Measurements from ENCODE around the gene UPK2.
A peak's percentile ranks its signal among the peaks of the same experiment; 100 is the strongest.

The UPK2 gene

DNA sequence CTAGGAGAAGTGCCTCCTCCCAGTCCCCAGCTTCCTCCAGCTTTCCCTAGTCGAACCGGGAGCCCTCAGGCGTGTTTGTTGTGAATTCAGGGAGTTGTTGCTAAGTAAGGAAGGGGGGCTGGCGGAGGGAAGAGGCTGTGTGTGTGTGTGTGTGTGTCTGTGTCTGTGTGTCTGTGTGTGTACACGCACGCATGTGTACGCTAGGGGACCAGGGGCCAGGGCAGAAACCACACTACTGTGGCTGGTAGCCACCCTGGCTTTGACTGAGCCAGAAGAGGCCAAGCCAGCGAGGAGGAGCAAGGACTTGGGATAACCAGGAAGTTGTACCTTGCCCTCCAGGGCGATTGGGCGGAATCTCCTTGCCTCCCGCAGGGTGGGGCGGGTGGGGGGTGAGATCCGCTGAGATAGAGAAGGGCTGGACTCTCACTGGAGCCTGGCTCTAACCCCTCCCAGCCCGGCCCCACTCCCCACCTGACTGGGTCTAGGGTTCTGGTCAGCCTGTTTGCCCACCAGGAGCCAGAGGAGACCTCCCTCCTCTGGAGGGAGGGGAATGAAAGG is 37.9 kb upstream of the UPK2 start:
- peak overlapping the region; percentile 96 to 100 for H3K27ac ChIP-seq
- DNase-seq (ENCODE audit: low spot score) = peak; percentile 95
- peak overlapping the region; percentile 82 for H3K4me3 ChIP-seq
- TF ChIP-seq, protein P1, sequence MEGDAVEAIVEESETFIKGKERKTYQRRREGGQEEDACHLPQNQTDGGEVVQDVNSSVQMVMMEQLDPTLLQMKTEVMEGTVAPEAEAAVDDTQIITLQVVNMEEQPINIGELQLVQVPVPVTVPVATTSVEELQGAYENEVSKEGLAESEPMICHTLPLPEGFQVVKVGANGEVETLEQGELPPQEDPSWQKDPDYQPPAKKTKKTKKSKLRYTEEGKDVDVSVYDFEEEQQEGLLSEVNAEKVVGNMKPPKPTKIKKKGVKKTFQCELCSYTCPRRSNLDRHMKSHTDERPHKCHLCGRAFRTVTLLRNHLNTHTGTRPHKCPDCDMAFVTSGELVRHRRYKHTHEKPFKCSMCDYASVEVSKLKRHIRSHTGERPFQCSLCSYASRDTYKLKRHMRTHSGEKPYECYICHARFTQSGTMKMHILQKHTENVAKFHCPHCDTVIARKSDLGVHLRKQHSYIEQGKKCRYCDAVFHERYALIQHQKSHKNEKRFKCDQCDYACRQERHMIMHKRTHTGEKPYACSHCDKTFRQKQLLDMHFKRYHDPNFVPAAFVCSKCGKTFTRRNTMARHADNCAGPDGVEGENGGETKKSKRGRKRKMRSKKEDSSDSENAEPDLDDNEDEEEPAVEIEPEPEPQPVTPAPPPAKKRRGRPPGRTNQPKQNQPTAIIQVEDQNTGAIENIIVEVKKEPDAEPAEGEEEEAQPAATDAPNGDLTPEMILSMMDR (IDR thresholded peaks at IDR 0.05) = no peak

DNA sequence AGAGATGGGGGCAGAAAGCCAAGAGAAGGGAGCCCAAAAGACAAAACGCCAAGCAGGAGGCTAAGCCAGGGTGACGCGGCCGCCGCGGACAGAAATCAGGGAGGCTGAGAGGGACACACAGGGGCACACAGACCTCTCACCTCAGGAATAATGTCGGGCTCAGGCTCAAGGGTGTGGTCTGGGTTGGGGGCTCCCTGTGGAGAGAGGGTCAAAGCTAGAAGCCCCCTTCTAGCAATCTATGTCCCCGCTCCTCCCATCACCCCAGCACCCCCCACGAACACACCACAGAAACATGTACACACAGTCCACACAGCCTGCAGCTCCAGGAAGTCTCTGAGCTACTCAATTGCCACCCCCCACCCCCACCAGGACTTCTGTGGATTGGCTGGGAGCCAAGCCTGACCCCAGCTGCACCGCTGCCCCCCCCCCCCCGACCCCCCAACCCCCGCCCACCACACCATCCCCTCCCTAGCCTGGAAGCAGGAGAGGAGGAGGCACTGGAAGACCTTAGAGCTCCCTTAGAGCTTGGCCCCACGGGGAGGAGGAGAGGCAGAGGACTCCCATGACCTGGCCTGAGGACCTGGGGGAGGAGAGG is 37.3 kb upstream of the UPK2 start:
- Histone ChIP-seq H3K27ac (peak overlapping the region; percentile 96 to 100), H3K4me3 (peak overlapping the region; percentile 82)
- TF ChIP-seq, protein P1 (IDR thresholded peaks at IDR 0.05) = no peak
- no peak for DNase-seq (ENCODE audit: low spot score)

DNA sequence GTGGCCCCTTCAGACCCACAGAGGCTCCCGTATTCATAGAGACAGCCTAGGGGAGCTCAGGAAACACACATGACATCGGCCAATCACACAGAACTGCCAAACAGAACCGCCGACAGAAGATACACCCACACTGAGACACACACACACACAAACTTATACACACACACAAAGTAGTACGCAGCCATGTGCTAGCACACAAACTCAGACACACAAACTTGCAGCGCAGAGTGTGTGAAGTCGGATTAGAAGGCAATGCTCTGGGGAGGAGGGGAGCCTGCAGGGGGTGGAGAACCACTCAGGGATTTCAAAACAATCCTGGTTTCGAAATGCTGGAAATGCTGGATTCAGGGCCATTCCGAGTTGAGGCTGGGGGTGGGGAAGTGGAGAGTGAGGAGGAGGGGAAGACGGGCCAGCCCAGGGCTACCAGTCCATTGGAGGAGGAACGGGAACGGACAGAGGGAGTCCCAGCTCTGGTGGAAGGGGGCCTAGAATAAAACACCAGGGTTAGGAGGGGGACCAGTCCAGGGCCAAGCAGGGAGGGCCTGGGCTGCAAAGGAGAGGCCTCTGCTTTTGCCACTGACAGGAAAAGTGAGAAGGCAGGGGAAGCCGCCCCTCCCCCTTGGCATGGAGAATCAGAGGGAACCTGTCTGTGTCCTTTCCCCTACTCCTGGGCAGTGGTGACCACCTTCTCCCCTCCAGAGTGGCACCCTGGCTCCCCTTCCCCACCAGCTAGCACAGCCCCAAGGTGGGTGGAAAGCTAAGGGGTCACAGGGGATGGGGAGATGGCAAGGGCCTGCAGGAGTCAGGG is 34.8 kb upstream of the UPK2 start:
- TF ChIP-seq, protein P1 (IDR thresholded peaks at IDR 0.05) = no peak
- peak; percentile 93 for DNase-seq (ENCODE audit: low spot score)
- H3K27ac ChIP-seq = peak overlapping the region; percentile 96 to 100
- peak overlapping the region; percentile 82 for H3K4me3 ChIP-seq

DNA sequence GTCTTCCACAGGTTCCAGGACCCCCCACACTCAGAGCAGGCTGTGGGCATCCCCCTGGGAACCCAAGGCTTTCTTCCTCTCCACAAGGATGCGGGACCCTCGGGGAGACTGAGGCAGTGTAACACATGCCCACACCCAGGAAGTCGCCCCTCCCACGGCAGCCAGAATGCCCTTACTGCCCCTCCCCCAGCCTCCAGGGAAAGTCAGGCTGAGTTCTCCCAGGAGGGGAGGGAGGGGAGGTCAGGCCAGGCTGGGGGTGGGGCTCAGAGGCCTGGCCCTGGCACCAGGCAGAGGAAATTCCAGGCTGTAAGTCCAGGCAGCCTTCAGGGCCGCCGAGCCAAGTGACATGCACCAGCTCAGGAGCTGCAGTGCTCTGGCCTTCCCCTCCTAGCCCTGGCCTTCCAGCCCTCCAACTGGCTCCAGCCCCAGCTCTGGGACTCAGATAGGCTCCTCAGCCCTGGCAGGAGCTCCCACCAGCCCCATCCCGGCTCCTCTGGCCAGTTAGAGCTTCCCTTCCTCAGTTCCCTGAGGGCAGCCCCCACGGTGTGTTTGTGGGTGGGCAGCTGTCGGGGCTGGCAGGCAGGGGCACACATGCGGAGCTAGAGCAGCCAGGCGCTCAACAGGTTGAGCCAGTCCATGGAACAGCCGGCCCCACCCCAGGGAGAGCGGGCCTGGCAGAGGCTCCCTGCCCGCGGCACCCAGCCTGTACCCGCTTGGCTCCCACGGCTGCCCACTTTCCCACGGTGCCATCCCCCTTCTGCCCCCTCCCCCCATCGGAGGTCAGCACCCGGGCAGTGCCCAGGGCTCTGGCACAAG is 34.0 kb upstream of the UPK2 start:
- Histone ChIP-seq H3K27ac (peak overlapping the region; percentile 96 to 100), H3K4me3 (peak overlapping the region; percentile 82)
- TF ChIP-seq, protein P1 (IDR thresholded peaks at IDR 0.05) = no peak
- DNase-seq (ENCODE audit: low spot score) = peak; percentile 95

DNA sequence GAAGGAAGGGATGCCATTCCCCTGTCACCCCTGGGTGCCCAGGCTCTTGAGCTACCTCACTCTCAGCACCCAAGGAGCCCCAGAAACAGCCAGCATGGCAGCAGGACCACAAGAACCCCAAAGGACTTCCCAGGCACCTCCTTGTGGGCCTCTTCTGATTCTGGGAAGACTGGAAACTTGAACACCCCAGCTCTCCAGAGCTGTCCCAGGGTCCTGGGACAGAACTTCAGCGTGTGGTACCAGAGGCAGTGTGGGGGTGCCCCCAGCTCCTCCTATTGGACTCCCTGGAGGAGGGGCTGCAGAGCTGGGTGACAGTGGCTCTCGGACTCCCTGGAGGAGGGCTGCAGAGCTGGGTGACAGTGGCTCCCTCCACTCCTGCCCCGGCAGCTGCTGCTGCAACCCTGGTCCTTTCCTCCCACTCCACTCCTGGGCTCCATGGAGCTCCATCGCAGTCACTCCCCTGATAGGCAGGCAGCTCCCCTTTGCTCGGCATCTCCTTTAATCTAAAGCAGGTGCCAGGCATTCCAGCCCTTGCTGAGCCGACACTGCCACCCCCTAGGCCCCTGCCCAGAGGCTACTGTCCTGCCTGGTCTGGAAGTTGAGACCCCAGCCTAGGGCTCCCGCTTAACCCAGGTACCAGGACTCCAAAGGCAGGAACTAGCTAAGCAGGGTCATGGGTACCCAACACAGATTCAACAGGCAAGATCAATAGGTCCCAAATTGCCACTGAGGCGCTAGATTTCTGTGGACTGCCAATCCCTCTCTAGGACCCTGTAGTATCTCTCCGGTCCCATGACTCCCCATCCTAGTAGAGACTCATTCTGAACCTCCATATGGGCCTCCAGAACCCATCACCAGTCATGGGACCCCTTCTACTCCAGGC is 33.1 kb upstream of the UPK2 start:
- Histone ChIP-seq H3K4me3 (peak overlapping the region; percentile 82), H3K27ac (peak overlapping the region; percentile 96 to 100)
- TF ChIP-seq, protein P1 (IDR thresholded peaks at IDR 0.05) = no peak
- no peak for DNase-seq (ENCODE audit: low spot score)
